HEK293 (cell line): ENCODE data around the gene TIAM2.

Source experiments
- KLF9 ChIP-seq: fragments of 450-650 bp; formaldehyde crosslinking; IDR thresholded peaks from 2 replicates; pipeline ENCODE4 v1.5.1; 2016; ENCODE audit warnings: missing biosample characterization, missing genetic modification characterization, low read depth
- PATZ1 ChIP-seq: fragments of 450-650 bp; formaldehyde crosslinking; IDR thresholded peaks from 2 replicates; pipeline ENCODE4 v1.5.1; 2016; ENCODE audit warnings: missing biosample characterization, missing genetic modification characterization
- REPIN1 ChIP-seq: fragments of 450-650 bp; formaldehyde crosslinking; IDR thresholded peaks from 2 replicates; pipeline ENCODE4 v1.5.1; 2017; ENCODE audit warnings: missing biosample characterization, missing genetic modification characterization, low read depth
- SALL2 ChIP-seq: fragments of 450-650 bp; formaldehyde crosslinking; IDR thresholded peaks from 2 replicates; pipeline ENCODE4 v1.5.0; 2017; ENCODE audit warnings: missing biosample characterization, mild to moderate bottlenecking, missing genetic modification characterization, borderline replicate concordance
- SP2 ChIP-seq: fragments of 450-650 bp; formaldehyde crosslinking; IDR thresholded peaks from 2 replicates; pipeline ENCODE4 v1.5.1; 2016; ENCODE audit warnings: missing biosample characterization, missing genetic modification characterization
- YY2 ChIP-seq: fragments of 450-650 bp; formaldehyde crosslinking; IDR thresholded peaks from 2 replicates; pipeline ENCODE4 v1.5.1; 2016; ENCODE audit warnings: missing biosample characterization, missing genetic modification characterization
- ZBTB1 ChIP-seq: fragments of 450-650 bp; formaldehyde crosslinking; IDR thresholded peaks from 2 replicates; pipeline ENCODE4 v1.5.1; 2016; ENCODE audit warnings: missing biosample characterization, missing genetic modification characterization
- ZNF423 ChIP-seq: fragments of 450-650 bp; formaldehyde crosslinking; IDR thresholded peaks from 2 replicates; pipeline ENCODE4 v1.5.1; 2016; ENCODE audit warnings: missing biosample characterization, missing genetic modification characterization
- TF ChIP-seq, protein P1 (sequence below): fragments of 450-650 bp; formaldehyde crosslinking; IDR thresholded peaks from 2 replicates; pipeline ENCODE4 v1.5.1; 2016; ENCODE audit warnings: missing biosample characterization, missing genetic modification characterization

DNA sequence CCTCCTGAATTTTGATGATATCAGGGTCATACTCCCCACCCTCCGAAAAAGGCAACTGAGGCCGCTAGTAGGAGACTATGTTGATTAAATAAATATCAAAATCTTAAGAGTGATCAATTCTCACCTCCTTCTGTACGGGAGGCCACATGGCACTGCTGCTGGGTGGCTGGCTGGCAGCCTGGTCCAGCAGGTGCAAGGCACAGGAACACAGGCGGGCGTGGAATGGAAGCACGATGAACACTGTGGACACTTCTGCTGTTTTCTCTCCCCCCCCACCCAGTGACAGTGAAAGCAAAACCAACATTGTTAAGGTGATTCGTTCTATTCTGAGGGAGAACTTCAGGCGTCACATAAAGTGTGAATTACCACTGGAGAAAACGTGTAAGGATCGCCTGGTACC, 259.0 kb downstream of the TIAM2 start:
- TF ChIP-seq SALL2 (tag by site-specific recombination): no peak
- TF ChIP-seq, protein P1, sequence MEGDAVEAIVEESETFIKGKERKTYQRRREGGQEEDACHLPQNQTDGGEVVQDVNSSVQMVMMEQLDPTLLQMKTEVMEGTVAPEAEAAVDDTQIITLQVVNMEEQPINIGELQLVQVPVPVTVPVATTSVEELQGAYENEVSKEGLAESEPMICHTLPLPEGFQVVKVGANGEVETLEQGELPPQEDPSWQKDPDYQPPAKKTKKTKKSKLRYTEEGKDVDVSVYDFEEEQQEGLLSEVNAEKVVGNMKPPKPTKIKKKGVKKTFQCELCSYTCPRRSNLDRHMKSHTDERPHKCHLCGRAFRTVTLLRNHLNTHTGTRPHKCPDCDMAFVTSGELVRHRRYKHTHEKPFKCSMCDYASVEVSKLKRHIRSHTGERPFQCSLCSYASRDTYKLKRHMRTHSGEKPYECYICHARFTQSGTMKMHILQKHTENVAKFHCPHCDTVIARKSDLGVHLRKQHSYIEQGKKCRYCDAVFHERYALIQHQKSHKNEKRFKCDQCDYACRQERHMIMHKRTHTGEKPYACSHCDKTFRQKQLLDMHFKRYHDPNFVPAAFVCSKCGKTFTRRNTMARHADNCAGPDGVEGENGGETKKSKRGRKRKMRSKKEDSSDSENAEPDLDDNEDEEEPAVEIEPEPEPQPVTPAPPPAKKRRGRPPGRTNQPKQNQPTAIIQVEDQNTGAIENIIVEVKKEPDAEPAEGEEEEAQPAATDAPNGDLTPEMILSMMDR (tag by site-specific recombination): no peak
- no peak for TF ChIP-seq KLF9 (tag by site-specific recombination)
- TF ChIP-seq ZBTB1: no peak
- TF ChIP-seq REPIN1: no peak
- no peak for TF ChIP-seq YY2 (tag by site-specific recombination)
- no peak for TF ChIP-seq ZNF423 (tag by site-specific recombination)
- TF ChIP-seq PATZ1: no peak
- TF ChIP-seq SP2 (tag by site-specific recombination): no peak
